ENCODE results near the gene ZNF354C.
"Not testable (repeated sequence)": the region's sequence is repeated elsewhere in the genome, so short reads cannot be mapped to it uniquely, and the experiment has no call there.

Gene ZNF354C

DNA sequence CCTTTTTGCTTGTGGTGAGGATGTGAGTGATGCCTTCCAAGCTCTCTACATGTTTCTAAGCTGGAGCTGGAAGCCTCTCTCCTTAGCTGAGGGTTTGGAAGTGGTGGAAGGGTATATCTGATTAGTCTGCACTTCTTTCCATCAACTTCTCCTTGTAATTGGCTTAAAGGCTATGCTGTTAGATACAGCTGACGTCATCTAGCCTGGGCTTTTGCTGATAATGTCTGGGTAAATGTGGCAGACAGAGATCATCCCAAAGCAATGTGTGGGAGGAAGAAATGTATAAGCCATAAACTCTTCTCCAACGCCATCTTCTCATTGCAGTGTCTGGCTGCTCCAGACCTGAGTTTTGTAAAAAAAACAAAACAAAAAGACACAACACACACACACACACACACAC, 29.3 kb downstream of the ZNF354C start:
- TF ChIP-seq, protein P1, sequence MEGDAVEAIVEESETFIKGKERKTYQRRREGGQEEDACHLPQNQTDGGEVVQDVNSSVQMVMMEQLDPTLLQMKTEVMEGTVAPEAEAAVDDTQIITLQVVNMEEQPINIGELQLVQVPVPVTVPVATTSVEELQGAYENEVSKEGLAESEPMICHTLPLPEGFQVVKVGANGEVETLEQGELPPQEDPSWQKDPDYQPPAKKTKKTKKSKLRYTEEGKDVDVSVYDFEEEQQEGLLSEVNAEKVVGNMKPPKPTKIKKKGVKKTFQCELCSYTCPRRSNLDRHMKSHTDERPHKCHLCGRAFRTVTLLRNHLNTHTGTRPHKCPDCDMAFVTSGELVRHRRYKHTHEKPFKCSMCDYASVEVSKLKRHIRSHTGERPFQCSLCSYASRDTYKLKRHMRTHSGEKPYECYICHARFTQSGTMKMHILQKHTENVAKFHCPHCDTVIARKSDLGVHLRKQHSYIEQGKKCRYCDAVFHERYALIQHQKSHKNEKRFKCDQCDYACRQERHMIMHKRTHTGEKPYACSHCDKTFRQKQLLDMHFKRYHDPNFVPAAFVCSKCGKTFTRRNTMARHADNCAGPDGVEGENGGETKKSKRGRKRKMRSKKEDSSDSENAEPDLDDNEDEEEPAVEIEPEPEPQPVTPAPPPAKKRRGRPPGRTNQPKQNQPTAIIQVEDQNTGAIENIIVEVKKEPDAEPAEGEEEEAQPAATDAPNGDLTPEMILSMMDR (conservative IDR thresholded peaks at IDR 0.05; ENCODE audit: low read length) = no peak
- no peak for DNase-seq (ENCODE audit: low read depth)
- no peak overlapping the region for H3K4me3 ChIP-seq (ENCODE audit: low read length)

DNA sequence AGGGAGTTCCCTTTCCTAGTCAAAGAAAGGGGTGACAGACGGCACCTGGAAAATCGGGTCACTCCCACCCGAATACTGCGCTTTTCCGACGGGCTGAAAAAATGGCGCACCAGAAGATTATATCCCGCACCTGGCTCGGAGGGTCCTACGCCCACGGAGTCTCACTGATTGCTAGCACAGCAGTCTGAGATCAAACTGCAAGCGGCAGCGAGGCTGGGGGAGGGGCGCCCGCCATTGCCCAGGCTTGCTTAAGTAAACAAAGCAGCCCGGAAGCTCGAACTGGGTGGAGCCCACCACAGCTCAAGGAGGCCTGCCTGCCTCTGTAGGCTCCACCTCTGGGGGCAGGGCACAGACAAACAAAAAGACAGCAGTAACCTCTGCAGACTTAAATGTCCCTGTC, 41.1 kb downstream of the ZNF354C start:
- not testable (repeated sequence) for DNase-seq (ENCODE audit: low read depth); H3K4me3 ChIP-seq (ENCODE audit: low read length)

DNA sequence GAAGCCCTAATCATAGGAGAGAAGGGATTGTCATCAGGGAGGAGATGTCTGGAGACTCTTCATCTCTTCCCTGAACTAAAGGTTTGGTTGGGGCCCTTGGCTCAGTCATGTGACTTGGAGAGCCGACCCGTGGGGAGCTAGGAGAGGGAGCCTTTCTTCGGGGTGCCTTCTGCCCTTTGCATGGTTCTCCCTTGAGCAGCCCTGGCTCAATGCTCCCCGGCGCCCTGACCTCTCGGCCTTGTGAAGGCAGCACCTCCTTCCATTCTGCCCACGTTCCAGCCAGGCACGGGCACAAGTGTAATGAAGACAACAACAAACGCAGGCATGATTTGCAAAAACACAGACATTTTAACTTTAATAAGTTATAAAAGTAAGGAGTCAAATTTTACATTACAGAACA, 50.4 kb downstream of the ZNF354C start:
- DNase-seq (ENCODE audit: low read depth) = no peak
- TF ChIP-seq, protein P1 (conservative IDR thresholded peaks at IDR 0.05; ENCODE audit: low read length) = no peak

DNA sequence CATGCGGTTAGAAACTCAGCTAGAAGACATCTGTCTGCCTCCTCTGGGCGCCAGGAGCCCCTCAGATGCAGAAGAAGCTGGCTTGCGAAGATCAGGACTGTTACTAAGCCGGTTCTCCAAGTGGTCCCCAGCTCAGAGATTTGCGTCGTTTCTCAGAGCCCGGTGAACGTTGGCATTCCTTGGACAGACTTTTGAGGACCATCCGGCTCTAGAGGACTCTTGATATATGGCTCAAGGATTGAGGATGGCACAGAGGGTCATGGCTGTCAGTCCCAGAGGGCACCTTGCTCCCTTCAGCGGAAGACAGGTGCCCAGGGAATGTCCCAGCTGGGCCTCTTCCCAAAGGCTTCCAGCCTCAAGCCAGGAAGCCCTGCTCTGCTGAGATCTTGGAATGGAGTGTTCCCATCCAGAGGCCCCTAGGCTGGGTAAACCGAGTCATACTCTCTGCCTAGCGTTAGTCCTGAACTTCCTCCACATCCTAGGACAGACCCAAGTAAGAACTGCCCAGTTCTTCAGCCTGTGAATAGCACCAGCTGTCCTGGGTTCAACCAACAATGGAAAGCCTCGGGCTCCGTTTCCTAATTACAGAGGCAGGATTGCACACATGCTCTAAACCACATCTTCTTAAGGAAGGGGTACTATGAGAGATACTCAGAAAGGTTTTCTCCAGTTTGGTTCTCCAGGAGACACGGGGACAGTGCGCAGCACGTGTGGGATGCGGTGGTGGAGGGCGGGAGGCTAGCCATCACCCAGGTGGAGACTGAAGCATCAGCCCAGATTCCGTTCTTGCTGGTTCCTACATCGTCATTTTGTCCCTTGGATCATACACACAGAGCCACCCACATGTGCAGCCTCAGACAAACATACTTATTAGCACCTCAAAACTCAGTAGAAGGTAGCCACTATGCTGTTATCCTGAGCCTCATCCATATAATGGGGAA, 51.4 kb downstream of the ZNF354C start:
- DNase-seq (ENCODE audit: low read depth) = no peak
- no peak overlapping the region for H3K4me3 ChIP-seq (ENCODE audit: low read length)
- TF ChIP-seq, protein P1 (conservative IDR thresholded peaks at IDR 0.05; ENCODE audit: low read length) = no peak

More for the DNA sequence above, 50.4 kb downstream of the ZNF354C start:
- no peak overlapping the region for H3K4me3 ChIP-seq (ENCODE audit: low read length)

DNA sequence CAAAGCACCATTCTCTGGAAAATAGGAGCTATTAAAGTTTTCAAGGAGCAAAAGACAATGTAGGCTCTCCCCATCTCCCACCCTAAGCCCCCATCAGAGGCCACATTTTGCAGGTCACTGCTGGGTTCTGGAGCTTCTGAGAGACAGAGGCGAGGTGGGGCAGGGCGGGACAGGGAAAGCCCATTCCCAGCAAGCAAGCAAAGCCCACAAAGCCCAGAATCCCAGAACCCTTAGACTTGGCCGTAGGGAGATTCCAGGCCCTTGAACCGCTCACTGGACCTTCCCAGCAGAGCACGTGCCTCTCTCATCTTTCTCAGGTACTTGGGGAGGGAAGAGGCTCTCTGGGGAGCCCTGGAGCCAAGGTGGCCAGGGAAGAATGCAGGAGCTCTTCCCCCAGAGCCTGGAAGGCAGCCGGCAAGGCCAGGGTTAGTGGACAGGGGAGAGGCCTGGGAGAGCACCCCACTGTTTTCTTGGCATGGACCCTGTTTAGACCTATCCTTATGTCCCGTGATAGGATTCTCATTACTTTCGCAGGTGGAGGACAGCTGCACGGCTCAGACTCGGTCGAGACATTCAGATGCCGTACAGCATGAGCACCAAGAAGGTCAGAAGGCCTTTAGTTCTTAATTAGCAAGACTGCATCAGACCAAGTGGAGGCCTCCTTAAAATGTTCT, 52.4 kb downstream of the ZNF354C start:
- TF ChIP-seq, protein P1 (conservative IDR thresholded peaks at IDR 0.05; ENCODE audit: low read length) = no peak
- H3K4me3 ChIP-seq (ENCODE audit: low read length) = no peak overlapping the region
- no peak for DNase-seq (ENCODE audit: low read depth)

DNA sequence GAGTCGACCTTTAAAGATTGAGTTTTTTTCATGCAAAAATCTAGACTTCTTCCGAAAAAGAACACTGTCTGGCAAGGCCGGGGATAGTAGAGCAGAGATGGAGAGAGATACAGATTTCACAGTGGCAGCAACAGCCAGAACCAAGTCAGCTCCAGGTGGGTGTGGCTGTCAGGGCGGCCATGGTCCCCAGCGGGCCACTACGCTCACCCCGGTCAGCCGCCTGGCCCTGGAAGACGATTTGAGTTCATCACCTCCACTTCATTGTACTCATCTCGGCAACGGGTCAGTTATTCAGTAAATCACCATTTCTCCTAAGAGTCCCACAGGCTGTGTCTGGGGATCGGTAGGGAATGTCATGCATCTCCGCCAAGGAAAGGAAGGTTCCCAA, 53.0 kb downstream of the ZNF354C start:
- DNase-seq (ENCODE audit: low read depth) = no peak
- TF ChIP-seq, protein P1 (conservative IDR thresholded peaks at IDR 0.05; ENCODE audit: low read length) = no peak
- H3K4me3 ChIP-seq (ENCODE audit: low read length) = no peak overlapping the region

DNA sequence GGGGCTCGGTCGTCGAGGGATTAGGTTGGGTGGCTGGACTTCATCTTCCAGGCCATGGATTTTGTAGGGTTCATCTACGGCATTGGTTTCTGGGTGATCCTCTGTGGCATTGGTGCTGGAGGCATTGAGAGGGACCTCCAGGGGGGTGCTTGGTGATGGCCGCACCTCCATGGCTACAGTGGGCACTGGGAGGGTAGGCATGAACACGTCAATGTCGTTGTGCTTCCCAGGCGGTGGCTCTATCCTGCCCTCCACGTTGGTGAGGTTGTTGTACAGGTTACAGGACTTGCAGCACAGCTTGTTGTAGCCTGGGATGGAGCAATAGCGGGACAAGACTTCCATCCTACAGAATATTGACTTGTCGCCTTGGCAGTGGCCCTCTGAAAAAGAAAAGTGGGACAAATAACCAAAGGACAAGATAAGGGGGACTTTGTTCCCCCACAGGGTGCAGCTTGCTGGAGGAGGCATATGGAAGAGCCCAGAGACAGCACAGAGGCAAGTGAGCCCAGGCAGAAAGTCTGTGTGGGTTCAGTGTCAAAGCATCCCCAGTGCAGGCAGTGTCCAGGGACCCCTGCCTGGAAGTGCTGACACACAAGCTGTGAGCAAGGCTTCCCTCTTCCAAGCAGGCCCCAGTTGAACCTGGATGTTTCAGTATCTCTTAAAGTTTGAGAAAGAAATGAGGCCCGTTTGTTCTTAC, 53.9 kb downstream of the ZNF354C start:
- DNase-seq (ENCODE audit: low read depth) = no peak
- H3K4me3 ChIP-seq (ENCODE audit: low read length) = no peak overlapping the region
- TF ChIP-seq, protein P1 (conservative IDR thresholded peaks at IDR 0.05; ENCODE audit: low read length) = no peak
